HCT116 (cell line): ENCODE results near the gene AKT3. TPM values are rescaled to one million over a fixed set of nuclear protein-coding genes. Genes with fewer than 3 reads are reported as not detected.

ENCODE experiments used
- ATAC-seq: fragments of 200-7000 bp; cut with Tn5 transposase; 2 replicates; pipeline ENCODE4 v1.9.1; 2020; ENCODE audit warnings: mild to moderate bottlenecking, moderate library complexity
- BruUV-seq: library from RNA; stranded (reverse); fragments of 400-500 nt; replicated peaks from 2 replicates; lab custom pipeline; 2021; lab: Mats Ljungman, UMichigan
- CTCF ChIA-PET: fragments of 300-600 bp; sonication (Branson Sonifier 250); formaldehyde crosslinking; loops from one replicate; lab custom pipeline; 2021; ENCODE audit warnings: antibody characterized with exemption; lab: Charles Lee
- POLR2A ChIA-PET: fragments of 300-600, 350-600 bp; sonication (Branson Sonifier 250); formaldehyde crosslinking; loops from one replicate; lab custom pipeline; 2021; ENCODE audit warnings: antibody characterized with exemption; lab: Charles Lee
- RAD21 ChIA-PET, 2 experiments: fragments of 300-600 bp; sonication (Branson Sonifier 250); formaldehyde crosslinking; loops; one replicate each; lab custom pipeline; 2023; ENCODE audit warnings: low total read pairs in 2 of 2; ENCODE audit not compliant: uncharacterized antibody in 2 of 2, unreplicated experiment in 2 of 2, low non-redundant PET in 1 of 2; lab: Charles Lee
- DNase-seq: peaks from one replicate; pipeline ENCODE4 v3.0.0-alpha.2; 2010; ENCODE audit warnings: low read depth, low spot score
- H2AFZ ChIP-seq: fragments of 200-600 bp; shearing (Covaris generic), sonication (generic); 2 replicates; pipeline ENCODE4 v1.6.1; 2017; ENCODE audit warnings: low read depth, mixed run types, mixed read lengths, antibody characterized with exemption, low read length; ENCODE audit not compliant: poor library complexity, severe bottlenecking
- H3K27ac ChIP-seq: 2 replicates; pipeline ENCODE4 v1.5.1; 2012; ENCODE audit warnings: low read depth, low read length
- H3K27me3 ChIP-seq: fragments of 200-600 bp; sonication (generic); 2 replicates; pipeline ENCODE4 v1.6.1; 2016; ENCODE audit warnings: mixed run types, low read length, mixed read lengths; ENCODE audit not compliant: insufficient read depth
- H3K36me3 ChIP-seq, 2 experiments: fragments of 200-500 bp in 1 of 2; fragments of 200-600 bp in 1 of 2; sonication (Bioruptor generic) in 1 of 2; sonication (generic) in 1 of 2; 2 replicates each; pipeline versions ENCODE4 v1.5.1 to v1.6.1; 2014 to 2016; ENCODE audit warnings: low read length in 2 of 2, inconsistent platforms in 1 of 2, mixed read lengths in 1 of 2, mixed run types in 1 of 2; ENCODE audit not compliant: insufficient read depth in 2 of 2, control insufficient read depth in 1 of 2
- H3K4me1 ChIP-seq, 2 experiments: fragments of 200-600 bp in 1 of 2; sonication (generic) in 1 of 2; 2 replicates each; pipeline versions ENCODE4 v1.5.1 to v1.6.1; 2012 to 2017; ENCODE audit warnings: low read length in 2 of 2, inconsistent platforms in 1 of 2, mild to moderate bottlenecking in 1 of 2, mixed read lengths in 1 of 2, mixed run types in 1 of 2, moderate library complexity in 1 of 2; ENCODE audit not compliant: insufficient read depth in 2 of 2, control insufficient read depth in 1 of 2
- H3K4me2 ChIP-seq: fragments of 200-600 bp; sonication (generic); 2 replicates; pipeline ENCODE4 v1.6.1; 2017; ENCODE audit warnings: mixed run types, low read length, mixed read lengths
- H3K4me3 ChIP-seq, 2 experiments: fragments of 200-600 bp in 1 of 2; sonication (generic) in 1 of 2; replicated peaks in 1 of 2; 2 replicates each; pipeline ENCODE4 v1.5.1; 2011 to 2016; ENCODE audit warnings: low read length in 2 of 2, control low read depth in 1 of 2, low read depth in 1 of 2, mild to moderate bottlenecking in 1 of 2, mixed read lengths in 1 of 2, mixed run types in 1 of 2
- H3K79me2 ChIP-seq: fragments of 200-600 bp; sonication (generic); 2 replicates; pipeline ENCODE4 v1.6.1; 2017; ENCODE audit warnings: mild to moderate bottlenecking, mixed run types, low read length, moderate library complexity, mixed read lengths; ENCODE audit not compliant: insufficient read depth
- H3K9ac ChIP-seq: fragments of 200-600 bp; sonication (generic); 2 replicates; pipeline ENCODE4 v1.6.1; 2016; ENCODE audit warnings: low read length, mixed read lengths
- H3K9me2 ChIP-seq: fragments of 200-600 bp; sonication (generic), shearing (Covaris generic); 2 replicates; pipeline ENCODE4 v1.6.1; 2017; ENCODE audit warnings: mixed run types, mild to moderate bottlenecking, moderate library complexity; ENCODE audit not compliant: insufficient read depth
- H3K9me3 ChIP-seq, 2 experiments: fragments of 200-500 bp in 1 of 2; fragments of 200-600 bp in 1 of 2; sonication (Bioruptor generic) in 1 of 2; sonication (generic) in 1 of 2; 2 replicates each; pipeline ENCODE4 v1.6.1; 2014 to 2017; ENCODE audit warnings: low read length in 2 of 2, mixed read lengths in 2 of 2, inconsistent platforms in 1 of 2, low read depth in 1 of 2, mild to moderate bottlenecking in 1 of 2, mixed run types in 1 of 2, moderate library complexity in 1 of 2; ENCODE audit not compliant: control insufficient read depth in 1 of 2, insufficient read depth in 1 of 2
- H4K20me1 ChIP-seq: fragments of 200-600 bp; sonication (generic), shearing (Covaris generic); 2 replicates; pipeline ENCODE4 v1.6.1; 2017; ENCODE audit warnings: mixed run types, mild to moderate bottlenecking, moderate library complexity; ENCODE audit not compliant: insufficient read depth
- CBX3 ChIP-seq: IDR thresholded peaks from 2 replicates; pipeline ENCODE4 v1.6.1; 2012; ENCODE audit warnings: low read depth
- CEBPB ChIP-seq: IDR thresholded peaks from 2 replicates; pipeline ENCODE4 v1.6.1; 2012; ENCODE audit warnings: low read depth
- EGR1 ChIP-seq: IDR thresholded peaks from 2 replicates; pipeline ENCODE4 v1.6.1; 2012; ENCODE audit warnings: low read depth
- ELF1 ChIP-seq: IDR thresholded peaks from 2 replicates; pipeline ENCODE4 v1.6.1; 2012; ENCODE audit warnings: low read depth, borderline replicate concordance
- EZH2 ChIP-seq: fragments of 200-600 bp; sonication (generic); IDR thresholded peaks from 2 replicates; pipeline ENCODE4 v1.6.1; 2017; ENCODE audit warnings: antibody characterized with exemption, mixed run types
- JUND ChIP-seq: IDR thresholded peaks from 2 replicates; pipeline ENCODE4 v1.6.1; 2012
- POLR2A ChIP-seq: IDR thresholded peaks from 2 replicates; pipeline ENCODE4 v1.7.0; 2011; ENCODE audit warnings: borderline replicate concordance; ENCODE audit not compliant: insufficient read depth, insufficient read length; ENCODE audit errors: extremely low read depth
- RAD21 ChIP-seq: IDR thresholded peaks from 2 replicates; pipeline ENCODE4 v1.6.1; 2012; ENCODE audit warnings: low read depth, mild to moderate bottlenecking
- SIN3A ChIP-seq: IDR thresholded peaks from 2 replicates; pipeline ENCODE4 v1.6.1; 2012; ENCODE audit warnings: low read depth
- SP1 ChIP-seq: IDR thresholded peaks from 2 replicates; pipeline ENCODE4 v1.6.1; 2012; ENCODE audit warnings: low read depth
- YY1 ChIP-seq: IDR thresholded peaks from 2 replicates; pipeline ENCODE4 v1.6.1; 2011; ENCODE audit warnings: low read length, low read depth, moderate library complexity, mild to moderate bottlenecking; ENCODE audit not compliant: insufficient replicate concordance; ENCODE audit errors: extremely low read depth
- ZNF274 ChIP-seq: fragments of 200-500 bp; sonication (Bioruptor generic); IDR thresholded peaks from 2 replicates; pipeline ENCODE4 v1.6.1; 2014; ENCODE audit warnings: mild to moderate bottlenecking, low read depth, low read length, inconsistent platforms
- intact Hi-C: fragments of 100-400 bp; cut with micrococcal nuclease; formaldehyde crosslinking; loops from 2 replicates; pipeline ENCODE4 v1.10.0; 2022
- total RNA-seq: library from RNA; stranded (reverse); gene quantifications from one replicate; pipeline ENCODE4 v1.2.1, GENCODE V29; 2021; ENCODE audit not compliant: unreplicated experiment
- TF ChIP-seq, protein P1 (sequence below): IDR thresholded peaks from 2 replicates; pipeline ENCODE4 v1.6.1; 2012
- TF ChIP-seq, protein P2 (sequence below), 3 experiments: fragments of 200-600 bp in 1 of 3; sonication (generic) in 1 of 3; IDR thresholded peaks in 2 of 3; conservative IDR thresholded peaks in 1 of 3; 2 replicates each; pipeline ENCODE4 v1.5.1; 2012 to 2017; ENCODE audit warnings: low read depth in 2 of 3, low read length in 2 of 3, antibody characterized with exemption in 1 of 3, borderline replicate concordance in 1 of 3, control low read depth in 1 of 3, mild to moderate bottlenecking in 1 of 3, mixed read lengths in 1 of 3, mixed run types in 1 of 3, moderate library complexity in 1 of 3; ENCODE audit not compliant: insufficient read depth in 1 of 3
- TF ChIP-seq, protein P3 (sequence below): IDR thresholded peaks from 2 replicates; pipeline ENCODE4 v1.6.1; 2012
- TF ChIP-seq, protein P4 (sequence below): IDR thresholded peaks from 2 replicates; pipeline ENCODE4 v1.6.1; 2012; ENCODE audit warnings: low read depth

AKT3 gene
- total RNA-seq, 1 experiment from 2014 or later: 0.49 TPM

DNA sequence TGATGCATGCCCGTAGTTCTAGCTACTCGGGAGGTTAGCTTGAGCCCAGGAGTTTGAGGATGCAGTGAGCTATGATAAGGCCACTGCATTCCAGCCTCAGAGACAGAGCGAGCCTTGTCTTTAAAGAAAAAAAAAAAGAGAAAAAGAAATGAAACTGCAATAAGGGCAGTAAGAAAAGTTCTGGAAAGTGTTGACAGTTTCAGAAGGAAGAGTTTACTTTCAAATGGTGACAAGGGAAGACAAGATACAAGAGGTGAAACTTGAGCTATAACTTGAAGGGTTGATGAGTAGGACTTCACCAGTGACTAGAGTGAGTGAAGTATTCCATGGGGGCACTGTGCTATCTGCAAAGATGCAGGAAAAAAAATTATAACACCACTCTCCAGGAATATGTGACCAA lies 125.0 kb downstream of the AKT3 start:
- H3K9me3 ChIP-seq: no peaks in the 10 kb centered on the region
- ChIA-PET RAD21 (no interaction called here), POLR2A (no interaction called here), CTCF (no interaction called here)
- H3K27me3 ChIP-seq: peaks cover 3% of the 10 kb centered on the region; the same call in 1 of the 2 replicates
- H3K9ac ChIP-seq: no peak overlapping the region
- ATAC-seq: no peak
- H3K36me3 ChIP-seq: no peaks in the 10 kb centered on the region
- H3K4me2 ChIP-seq: no peak overlapping the region
- H3K4me3 ChIP-seq: no peak overlapping the region
- H4K20me1 ChIP-seq: no peaks in the 10 kb centered on the region
- TF ChIP-seq POLR2A: no peak
- TF ChIP-seq, protein P1, sequence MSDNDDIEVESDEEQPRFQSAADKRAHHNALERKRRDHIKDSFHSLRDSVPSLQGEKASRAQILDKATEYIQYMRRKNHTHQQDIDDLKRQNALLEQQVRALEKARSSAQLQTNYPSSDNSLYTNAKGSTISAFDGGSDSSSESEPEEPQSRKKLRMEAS: no peak
- no peak for DNase-seq
- H3K79me2 ChIP-seq: no peaks in the 10 kb centered on the region
- no peak overlapping the region for H2AFZ ChIP-seq
- H3K4me1 ChIP-seq: no peaks in the 10 kb centered on the region
- H3K9me2 ChIP-seq: no peaks in the 10 kb centered on the region
- no peak overlapping the region for H3K27ac ChIP-seq
- intact Hi-C loops: no loop called here
- BruUV-seq: no TSS peak

DNA sequence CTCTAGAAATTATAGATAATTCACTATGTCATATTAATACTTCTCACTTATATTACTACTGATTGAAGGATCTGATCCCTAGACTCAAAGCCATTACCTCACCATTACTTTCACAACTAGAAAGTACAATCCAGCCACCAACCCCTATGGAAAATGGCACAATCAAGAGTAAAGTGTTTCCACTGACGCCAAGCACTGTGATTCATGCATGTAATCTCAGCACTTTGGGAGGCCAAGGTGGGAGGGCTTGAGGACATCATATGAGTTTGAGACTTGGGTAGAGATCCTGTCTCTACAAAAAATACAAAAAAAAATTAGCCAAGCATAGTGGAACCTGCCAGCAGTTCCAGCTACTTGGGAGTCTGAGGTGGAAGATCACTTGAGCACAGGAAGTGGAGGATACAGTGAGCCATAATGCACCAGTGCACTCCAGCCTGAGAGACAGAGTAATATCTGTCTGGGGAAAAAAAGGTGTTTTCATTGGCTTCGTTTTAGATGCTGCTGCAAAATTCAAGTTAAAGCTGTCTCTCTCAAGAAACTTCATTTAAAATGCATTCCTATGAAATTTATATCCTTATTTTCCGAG lies 126.5 kb downstream of the AKT3 start:
- Histone ChIP-seq H3K9me2 (no peaks in the 10 kb centered on the region), H3K4me3 (no peak overlapping the region), H3K9me3 (no peaks in the 10 kb centered on the region), H3K79me2 (no peaks in the 10 kb centered on the region), H3K4me1 (no peaks in the 10 kb centered on the region), H3K27me3 (peaks cover 12% of the 10 kb centered on the region), H3K9ac (no peak overlapping the region), H3K36me3 (no peaks in the 10 kb centered on the region), H4K20me1 (no peaks in the 10 kb centered on the region), H3K27ac (no peak overlapping the region), H2AFZ (no peak overlapping the region), H3K4me2 (no peak overlapping the region)
- BruUV-seq: no TSS peak
- POLR2A ChIA-PET: no interaction called here
- ATAC-seq (no peak), DNase-seq (no peak)
- RAD21 ChIA-PET: no interaction called here
- CTCF ChIA-PET: no interaction called here
- intact Hi-C loops: no loop called here
- TF ChIP-seq ZNF274: no peak
- TF ChIP-seq ELF1: no peak
- no peak for TF ChIP-seq JUND
- no peak for TF ChIP-seq RAD21
- TF ChIP-seq, protein P1: no peak
- TF ChIP-seq, protein P2, sequence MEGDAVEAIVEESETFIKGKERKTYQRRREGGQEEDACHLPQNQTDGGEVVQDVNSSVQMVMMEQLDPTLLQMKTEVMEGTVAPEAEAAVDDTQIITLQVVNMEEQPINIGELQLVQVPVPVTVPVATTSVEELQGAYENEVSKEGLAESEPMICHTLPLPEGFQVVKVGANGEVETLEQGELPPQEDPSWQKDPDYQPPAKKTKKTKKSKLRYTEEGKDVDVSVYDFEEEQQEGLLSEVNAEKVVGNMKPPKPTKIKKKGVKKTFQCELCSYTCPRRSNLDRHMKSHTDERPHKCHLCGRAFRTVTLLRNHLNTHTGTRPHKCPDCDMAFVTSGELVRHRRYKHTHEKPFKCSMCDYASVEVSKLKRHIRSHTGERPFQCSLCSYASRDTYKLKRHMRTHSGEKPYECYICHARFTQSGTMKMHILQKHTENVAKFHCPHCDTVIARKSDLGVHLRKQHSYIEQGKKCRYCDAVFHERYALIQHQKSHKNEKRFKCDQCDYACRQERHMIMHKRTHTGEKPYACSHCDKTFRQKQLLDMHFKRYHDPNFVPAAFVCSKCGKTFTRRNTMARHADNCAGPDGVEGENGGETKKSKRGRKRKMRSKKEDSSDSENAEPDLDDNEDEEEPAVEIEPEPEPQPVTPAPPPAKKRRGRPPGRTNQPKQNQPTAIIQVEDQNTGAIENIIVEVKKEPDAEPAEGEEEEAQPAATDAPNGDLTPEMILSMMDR (IDR thresholded peaks at IDR 0.05 in 2 of 3, conservative IDR thresholded peaks at IDR 0.05 in 1 of 3; ENCODE audit: borderline replicate concordance in 1 of 3, insufficient read depth in 1 of 3, low read depth in 2 of 3, low read length in 2 of 3): no peak
- TF ChIP-seq, protein P3, sequence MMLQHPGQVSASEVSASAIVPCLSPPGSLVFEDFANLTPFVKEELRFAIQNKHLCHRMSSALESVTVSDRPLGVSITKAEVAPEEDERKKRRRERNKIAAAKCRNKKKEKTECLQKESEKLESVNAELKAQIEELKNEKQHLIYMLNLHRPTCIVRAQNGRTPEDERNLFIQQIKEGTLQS: no peak
- no peak for TF ChIP-seq SP1
- TF ChIP-seq YY1: no peak
- TF ChIP-seq EGR1: no peak
- no peak for TF ChIP-seq SIN3A
- TF ChIP-seq CEBPB: no peak
- TF ChIP-seq CBX3: no peak
- no peak for TF ChIP-seq EZH2
- TF ChIP-seq, protein P4, sequence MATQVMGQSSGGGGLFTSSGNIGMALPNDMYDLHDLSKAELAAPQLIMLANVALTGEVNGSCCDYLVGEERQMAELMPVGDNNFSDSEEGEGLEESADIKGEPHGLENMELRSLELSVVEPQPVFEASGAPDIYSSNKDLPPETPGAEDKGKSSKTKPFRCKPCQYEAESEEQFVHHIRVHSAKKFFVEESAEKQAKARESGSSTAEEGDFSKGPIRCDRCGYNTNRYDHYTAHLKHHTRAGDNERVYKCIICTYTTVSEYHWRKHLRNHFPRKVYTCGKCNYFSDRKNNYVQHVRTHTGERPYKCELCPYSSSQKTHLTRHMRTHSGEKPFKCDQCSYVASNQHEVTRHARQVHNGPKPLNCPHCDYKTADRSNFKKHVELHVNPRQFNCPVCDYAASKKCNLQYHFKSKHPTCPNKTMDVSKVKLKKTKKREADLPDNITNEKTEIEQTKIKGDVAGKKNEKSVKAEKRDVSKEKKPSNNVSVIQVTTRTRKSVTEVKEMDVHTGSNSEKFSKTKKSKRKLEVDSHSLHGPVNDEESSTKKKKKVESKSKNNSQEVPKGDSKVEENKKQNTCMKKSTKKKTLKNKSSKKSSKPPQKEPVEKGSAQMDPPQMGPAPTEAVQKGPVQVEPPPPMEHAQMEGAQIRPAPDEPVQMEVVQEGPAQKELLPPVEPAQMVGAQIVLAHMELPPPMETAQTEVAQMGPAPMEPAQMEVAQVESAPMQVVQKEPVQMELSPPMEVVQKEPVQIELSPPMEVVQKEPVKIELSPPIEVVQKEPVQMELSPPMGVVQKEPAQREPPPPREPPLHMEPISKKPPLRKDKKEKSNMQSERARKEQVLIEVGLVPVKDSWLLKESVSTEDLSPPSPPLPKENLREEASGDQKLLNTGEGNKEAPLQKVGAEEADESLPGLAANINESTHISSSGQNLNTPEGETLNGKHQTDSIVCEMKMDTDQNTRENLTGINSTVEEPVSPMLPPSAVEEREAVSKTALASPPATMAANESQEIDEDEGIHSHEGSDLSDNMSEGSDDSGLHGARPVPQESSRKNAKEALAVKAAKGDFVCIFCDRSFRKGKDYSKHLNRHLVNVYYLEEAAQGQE: no peak
